Skin of body (tissue), 2 donors: Measurements from ENCODE around the gene MOB3A. TPM values are rescaled to one million over a fixed set of nuclear protein-coding genes. Genes with fewer than 3 reads are reported as not detected.
"Not testable (repeated sequence)": the region's sequence is repeated elsewhere in the genome, so short reads cannot be mapped to it uniquely, and the experiment has no call there.

ENCODE experiments used
- DNase-seq: peaks from one replicate; lab custom pipeline; 2025; lab: John Stamatoyannopoulos, UW
- total RNA-seq: library from RNA; depleted of rRNA; stranded (reverse); fragments of >200 nt; gene quantifications from one replicate; pipeline ENCODE4 v1.2.3, GENCODE V29; 2014

The MOB3A gene
- total RNA-seq, result 16.2 TPM

GRCh38 chr19:2096034-2096479 lies at the start of gene MOB3A:
TSS of gene MOB3A (minus strand) at chr19:2096326. CDS start at chr19:2078560, 17,766 bp downstream.
- peak; percentile 96 for DNase-seq

GRCh38 chr19:2145831-2146241 lies 49.7 kb upstream of the MOB3A start:
- DNase-seq, result no peak

- no peak for DNase-seq
Measured at GRCh38 chr19:2144190-2144589, 48.1 kb upstream of the MOB3A start.

- DNase-seq, result no peak
Measured at GRCh38 chr19:2142173-2142829, 46.2 kb upstream of the MOB3A start.

- no peak for DNase-seq
Measured at GRCh38 chr19:2140138-2140569, 44.0 kb upstream of the MOB3A start.

GRCh38 chr19:2139385-2140137 lies 43.4 kb upstream of the MOB3A start:
- DNase-seq, result no peak

GRCh38 chr19:2138061-2138728 lies 42.1 kb upstream of the MOB3A start:
- DNase-seq, result no peak

GRCh38 chr19:2136796-2137195 lies 40.7 kb upstream of the MOB3A start:
- no peak for DNase-seq

GRCh38 chr19:2135474-2136402 lies 39.6 kb upstream of the MOB3A start:
- no peak for DNase-seq

- DNase-seq, result no peak
Measured at GRCh38 chr19:2132731-2133490, 36.8 kb upstream of the MOB3A start.

GRCh38 chr19:2132191-2132590 lies 36.1 kb upstream of the MOB3A start:
- DNase-seq, result no peak

- not testable (repeated sequence) for DNase-seq
Measured at GRCh38 chr19:2131012-2131975, 35.2 kb upstream of the MOB3A start.

GRCh38 chr19:2129892-2130770 lies 34.0 kb upstream of the MOB3A start:
- DNase-seq, result no peak

- no peak for DNase-seq
Measured at GRCh38 chr19:2129486-2129885, 33.4 kb upstream of the MOB3A start.

GRCh38 chr19:2129022-2129421 lies 32.9 kb upstream of the MOB3A start:
- no peak for DNase-seq

GRCh38 chr19:2128252-2128651 lies 32.1 kb upstream of the MOB3A start:
- DNase-seq, result not testable (repeated sequence)

- no peak for DNase-seq
Measured at GRCh38 chr19:2127758-2128157, 31.6 kb upstream of the MOB3A start.

GRCh38 chr19:2126879-2127518 lies 30.9 kb upstream of the MOB3A start:
- no peak for DNase-seq
